Measurements from ENCODE around the gene PAX5.

GRCh38 chr9:36837431-36838405 lies 196.3 kb downstream of the PAX5 start:
- TF ChIP-seq CTCF (IDR thresholded peaks at IDR 0.05) (no peak), EP300 (IDR thresholded peaks at IDR 0.05) (no peak), POLR2A (IDR thresholded peaks at IDR 0.05) (no peak)
